Vagina (tissue), 2 donors: ENCODE data around the gene CTNNA3.

Experiments used
- POLR2A ChIP-seq, 2 donors: fragments of 450-650 bp; IDR thresholded peaks; one replicate each; pipeline ENCODE4 v1.6.1; 2017; ENCODE audit warnings: antibody characterized with exemption in 2 of 2, mild to moderate bottlenecking in 2 of 2, moderate library complexity in 2 of 2
- POLR2AphosphoS5 ChIP-seq, 2 donors: sonication (generic); formaldehyde crosslinking; IDR thresholded peaks; one replicate each; pipeline ENCODE4 v1.9.0; 2017; ENCODE audit warnings: antibody characterized with exemption in 2 of 2, mild to moderate bottlenecking in 2 of 2, low read depth in 1 of 2; ENCODE audit not compliant: insufficient read depth in 1 of 2
- TF ChIP-seq, protein P1 (sequence below), 3 experiments: fragments of 450-650 bp in 2 of 3; fragments of 200-600 bp in 1 of 3; sonication (generic) in 1 of 3; IDR thresholded peaks; one replicate each; pipeline ENCODE4 v1.5.1; 2017 to 2019; ENCODE audit warnings: antibody characterized with exemption in 3 of 3, mild to moderate bottlenecking in 2 of 3, moderate library complexity in 2 of 3

DNA sequence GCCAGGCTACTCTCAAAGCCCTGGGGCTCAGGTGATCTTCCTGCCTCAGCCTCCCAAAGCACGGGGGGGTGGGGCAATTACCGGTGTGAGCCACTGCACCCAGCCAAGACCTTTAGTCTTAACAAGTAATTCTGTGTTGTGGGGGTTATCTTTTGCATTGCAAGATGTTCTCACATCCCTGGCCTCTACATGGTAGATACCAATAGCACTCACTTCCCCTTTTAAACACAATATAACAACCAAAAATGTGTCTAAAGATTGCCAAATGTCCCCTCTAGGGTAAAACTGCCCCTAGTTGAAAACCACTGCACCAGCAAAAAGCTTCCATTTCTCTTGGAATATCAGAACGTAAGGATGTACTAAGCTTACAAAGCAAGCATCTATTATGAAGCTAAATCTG is 225.0 kb downstream of the CTNNA3 start:
- TF ChIP-seq POLR2A (IDR thresholded peaks at IDR 0.05) (no peak), POLR2AphosphoS5 (IDR thresholded peaks at IDR 0.05; ENCODE audit: insufficient read depth in 1 of 2, low read depth in 1 of 2) (no peak)
- TF ChIP-seq, protein P1, sequence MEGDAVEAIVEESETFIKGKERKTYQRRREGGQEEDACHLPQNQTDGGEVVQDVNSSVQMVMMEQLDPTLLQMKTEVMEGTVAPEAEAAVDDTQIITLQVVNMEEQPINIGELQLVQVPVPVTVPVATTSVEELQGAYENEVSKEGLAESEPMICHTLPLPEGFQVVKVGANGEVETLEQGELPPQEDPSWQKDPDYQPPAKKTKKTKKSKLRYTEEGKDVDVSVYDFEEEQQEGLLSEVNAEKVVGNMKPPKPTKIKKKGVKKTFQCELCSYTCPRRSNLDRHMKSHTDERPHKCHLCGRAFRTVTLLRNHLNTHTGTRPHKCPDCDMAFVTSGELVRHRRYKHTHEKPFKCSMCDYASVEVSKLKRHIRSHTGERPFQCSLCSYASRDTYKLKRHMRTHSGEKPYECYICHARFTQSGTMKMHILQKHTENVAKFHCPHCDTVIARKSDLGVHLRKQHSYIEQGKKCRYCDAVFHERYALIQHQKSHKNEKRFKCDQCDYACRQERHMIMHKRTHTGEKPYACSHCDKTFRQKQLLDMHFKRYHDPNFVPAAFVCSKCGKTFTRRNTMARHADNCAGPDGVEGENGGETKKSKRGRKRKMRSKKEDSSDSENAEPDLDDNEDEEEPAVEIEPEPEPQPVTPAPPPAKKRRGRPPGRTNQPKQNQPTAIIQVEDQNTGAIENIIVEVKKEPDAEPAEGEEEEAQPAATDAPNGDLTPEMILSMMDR (IDR thresholded peaks at IDR 0.05) = no peak
